ENCODE data around the gene MPHOSPH10. TPM values are rescaled to one million over a fixed set of nuclear protein-coding genes. Genes with fewer than 3 reads are reported as not detected.

MPHOSPH10 gene
- total and polyA plus RNA-seq, 2 donors (not counting 1 experiment from before 2014, with no cell fraction given) = 5.6 to 51.8 TPM

DNA sequence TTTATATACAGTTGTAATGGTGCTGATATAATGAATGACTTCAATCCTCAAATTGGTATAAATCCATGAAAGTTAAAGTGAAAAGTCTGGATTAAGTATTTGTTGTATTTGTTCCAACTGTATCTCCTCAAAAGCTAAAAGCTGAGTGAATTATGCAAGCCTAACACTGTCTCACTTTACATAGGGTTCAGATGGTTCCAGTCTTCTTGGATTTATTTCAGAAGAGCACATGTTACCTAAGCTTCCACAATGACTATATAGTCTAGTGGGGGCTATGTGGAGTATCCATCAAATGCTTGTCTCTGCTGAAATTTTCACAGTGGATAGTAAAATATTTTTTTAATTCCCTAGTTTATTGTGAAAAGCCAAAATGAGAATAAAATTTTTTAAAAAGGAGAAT, 13.4 kb upstream of the MPHOSPH10 start:
- no peak overlapping the region for H3K27ac Mint-ChIP-seq
- intact Hi-C loops (cut with micrococcal nuclease) = no loop called here
- no peaks in the 10 kb centered on the region for H3K27me3 ChIP-seq (replicated peaks in 1 of 4; ENCODE audit: control extremely low read depth in 1 of 4, control insufficient read depth in 3 of 4, insufficient read depth in 4 of 4, low read length in 3 of 4)
- DNase-seq (no peak), ATAC-seq (ENCODE audit: low read depth) (no peak)
- no peak overlapping the region for H3K4me3 ChIP-seq (ENCODE audit: control extremely low read depth in 1 of 5, extremely low read depth in 1 of 5, insufficient read depth in 1 of 5, low read depth in 2 of 5, low read length in 4 of 5)
- H4K20me1 ChIP-seq (ENCODE audit: control insufficient read depth, insufficient read depth, low read length, poor library complexity, severe bottlenecking) = no peaks in the 10 kb centered on the region
- peaks cover 13 to 24% of the 10 kb centered on the region in 2 experiments for H3K36me3 ChIP-seq (replicated peaks in 1 of 2; ENCODE audit: control extremely low read depth in 1 of 2, control insufficient read depth in 1 of 2, extremely low read depth in 1 of 2, insufficient read depth in 2 of 2, low read length in 1 of 2)
- H3K4me1 ChIP-seq (ENCODE audit: control insufficient read depth in 2 of 2, insufficient read depth in 2 of 2, low read length in 2 of 2) = no peaks in the 10 kb centered on the region
- H3K4me1 Mint-ChIP-seq = no peaks in the 10 kb centered on the region
- ChIA-PET CTCF (interaction anchor here (1.3 kb wide), 1 partner anchor 14 kb away, joined by 7 read pairs; no protein-coding TSS in a partner anchor), POLR2A (no interaction called here)
- H2AFZ ChIP-seq (ENCODE audit: insufficient read depth, low read depth, low read length, poor library complexity, severe bottlenecking) = no peak overlapping the region
- TF ChIP-seq, protein P1, sequence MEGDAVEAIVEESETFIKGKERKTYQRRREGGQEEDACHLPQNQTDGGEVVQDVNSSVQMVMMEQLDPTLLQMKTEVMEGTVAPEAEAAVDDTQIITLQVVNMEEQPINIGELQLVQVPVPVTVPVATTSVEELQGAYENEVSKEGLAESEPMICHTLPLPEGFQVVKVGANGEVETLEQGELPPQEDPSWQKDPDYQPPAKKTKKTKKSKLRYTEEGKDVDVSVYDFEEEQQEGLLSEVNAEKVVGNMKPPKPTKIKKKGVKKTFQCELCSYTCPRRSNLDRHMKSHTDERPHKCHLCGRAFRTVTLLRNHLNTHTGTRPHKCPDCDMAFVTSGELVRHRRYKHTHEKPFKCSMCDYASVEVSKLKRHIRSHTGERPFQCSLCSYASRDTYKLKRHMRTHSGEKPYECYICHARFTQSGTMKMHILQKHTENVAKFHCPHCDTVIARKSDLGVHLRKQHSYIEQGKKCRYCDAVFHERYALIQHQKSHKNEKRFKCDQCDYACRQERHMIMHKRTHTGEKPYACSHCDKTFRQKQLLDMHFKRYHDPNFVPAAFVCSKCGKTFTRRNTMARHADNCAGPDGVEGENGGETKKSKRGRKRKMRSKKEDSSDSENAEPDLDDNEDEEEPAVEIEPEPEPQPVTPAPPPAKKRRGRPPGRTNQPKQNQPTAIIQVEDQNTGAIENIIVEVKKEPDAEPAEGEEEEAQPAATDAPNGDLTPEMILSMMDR (IDR thresholded peaks at IDR 0.05) = no peak
- TF ChIP-seq EZH2 (IDR thresholded peaks at IDR 0.05; ENCODE audit: borderline replicate concordance, insufficient read depth, low read depth, low read length, poor library complexity, severe bottlenecking) = no peak
- H3K4me3 Mint-ChIP-seq = no peak overlapping the region
- H3K9me3 Mint-ChIP-seq (ENCODE audit: insufficient read depth) = no peaks in the 10 kb centered on the region
- H3K27me3 Mint-ChIP-seq = no peaks in the 10 kb centered on the region
- H3K79me2 ChIP-seq (ENCODE audit: control insufficient read depth, insufficient read depth, low read length) = no peaks in the 10 kb centered on the region
- no peak overlapping the region for H3K27ac ChIP-seq (ENCODE audit: low read length in 2 of 2)
- no peaks in the 10 kb centered on the region for H3K9me3 ChIP-seq (ENCODE audit: control extremely low read depth in 1 of 3, control insufficient read depth in 2 of 3, insufficient read depth in 1 of 3, low read length in 2 of 3)
- H3K4me2 ChIP-seq (replicated peaks; ENCODE audit: low read depth, low read length, poor library complexity, severe bottlenecking) = no peak overlapping the region
- no peak overlapping the region for H3K9ac ChIP-seq (ENCODE audit: low read length)

GRCh38 chr2:71120195-71120594, 10.2 kb upstream of the MPHOSPH10 start:
- H3K9me3 ChIP-seq (ENCODE audit: control extremely low read depth in 1 of 3, control insufficient read depth in 2 of 3, insufficient read depth in 1 of 3, low read length in 2 of 3) = no peaks in the 10 kb centered on the region
- TF ChIP-seq EZH2 (IDR thresholded peaks at IDR 0.05; ENCODE audit: borderline replicate concordance, insufficient read depth, low read depth, low read length, poor library complexity, severe bottlenecking) = no peak
- TF ChIP-seq, protein P1 (IDR thresholded peaks at IDR 0.05) = no peak

More at GRCh38 chr2:71120195-71120594, 10.2 kb upstream of the MPHOSPH10 start:
- H3K36me3 ChIP-seq (replicated peaks in 1 of 2; ENCODE audit: control extremely low read depth in 1 of 2, control insufficient read depth in 1 of 2, extremely low read depth in 1 of 2, insufficient read depth in 2 of 2, low read length in 1 of 2) = peaks cover 9 to 30% of the 10 kb centered on the region in 2 experiments
- no peak overlapping the region for H3K4me2 ChIP-seq (replicated peaks; ENCODE audit: low read depth, low read length, poor library complexity, severe bottlenecking)
- H3K4me1 ChIP-seq (ENCODE audit: control insufficient read depth in 2 of 2, insufficient read depth in 2 of 2, low read length in 2 of 2) = no peaks in the 10 kb centered on the region
- H3K27ac ChIP-seq (ENCODE audit: low read length in 2 of 2) = no peak overlapping the region
- H3K9ac ChIP-seq (ENCODE audit: low read length) = no peak overlapping the region
- H3K4me3 ChIP-seq (ENCODE audit: control extremely low read depth in 1 of 5, extremely low read depth in 1 of 5, insufficient read depth in 1 of 5, low read depth in 2 of 5, low read length in 4 of 5) = no peak overlapping the region
- H2AFZ ChIP-seq (ENCODE audit: insufficient read depth, low read depth, low read length, poor library complexity, severe bottlenecking) = no peak overlapping the region
- CTCF ChIA-PET = no interaction called here
- H3K27me3 Mint-ChIP-seq = no peaks in the 10 kb centered on the region
- DNase-seq (no peak), ATAC-seq (ENCODE audit: low read depth) (no peak)
- no peaks in the 10 kb centered on the region for H4K20me1 ChIP-seq (ENCODE audit: control insufficient read depth, insufficient read depth, low read length, poor library complexity, severe bottlenecking)
- no peak overlapping the region for H3K4me3 Mint-ChIP-seq
- WGBS (ENCODE audit: insufficient coverage) = 76% methylated on average over 5 of the region's 6 CpGs
- no peaks in the 10 kb centered on the region for H3K4me1 Mint-ChIP-seq
- H3K27me3 ChIP-seq (replicated peaks in 1 of 4; ENCODE audit: control extremely low read depth in 1 of 4, control insufficient read depth in 3 of 4, insufficient read depth in 4 of 4, low read length in 3 of 4) = no peaks in the 10 kb centered on the region
- H3K9me3 Mint-ChIP-seq (ENCODE audit: insufficient read depth) = no peaks in the 10 kb centered on the region
- intact Hi-C loops (cut with micrococcal nuclease) = no loop called here
- no peak overlapping the region for H3K27ac Mint-ChIP-seq
- POLR2A ChIA-PET = no interaction called here
- no peaks in the 10 kb centered on the region for H3K79me2 ChIP-seq (ENCODE audit: control insufficient read depth, insufficient read depth, low read length)
